Gastroesophageal sphincter (tissue), 4 donors: ENCODE data around the gene SLC30A4. TPM values are rescaled to one million over a fixed set of nuclear protein-coding genes. Genes with fewer than 3 reads are reported as not detected.

Source experiments
- ATAC-seq: fragments of 150-250 bp; one replicate; pipeline ENCODE4 v1.9.1; 2016; ENCODE audit warnings: mild to moderate bottlenecking, moderate library complexity
- H3K27ac ChIP-seq, 4 donors: fragments of 200-600 bp; sonication (generic) in 3 of 4; 1 replicate in 3 of 4; 2 replicates in 1 of 4; pipeline ENCODE4 v1.5.1; 2016 to 2019
- H3K27me3 ChIP-seq: fragments of 200-600 bp; sonication (generic); one replicate; pipeline ENCODE4 v1.5.1; 2019
- H3K36me3 ChIP-seq, 2 donors: fragments of 200-600 bp; sonication (generic); one replicate each; pipeline ENCODE4 v1.5.1; 2019; ENCODE audit warnings: control low read depth in 1 of 2
- H3K4me1 ChIP-seq, 3 donors: fragments of 200-600 bp; sonication (generic); 1 replicate in 2 of 3; 2 replicates in 1 of 3; pipeline ENCODE4 v1.5.1; 2016 to 2019; ENCODE audit warnings: control low read depth in 2 of 3
- H3K4me3 ChIP-seq, 2 donors: fragments of 200-600 bp; sonication (generic); one replicate each; pipeline ENCODE4 v1.5.1; 2019; ENCODE audit warnings: mild to moderate bottlenecking in 1 of 2, moderate library complexity in 1 of 2
- H3K9me3 ChIP-seq, 3 donors: fragments of 200-600 bp; sonication (generic); one replicate each; pipeline ENCODE4 v1.5.1; 2017 to 2019; ENCODE audit warnings: control low read depth in 2 of 3
- EP300 ChIP-seq: sonication (generic); formaldehyde crosslinking; IDR thresholded peaks from one replicate; pipeline ENCODE4 v1.6.1; 2017; ENCODE audit warnings: antibody characterized with exemption, mild to moderate bottlenecking
- POLR2A ChIP-seq, 2 donors: fragments of 450-650 bp; IDR thresholded peaks; one replicate each; pipeline ENCODE4 v1.6.1; 2017; ENCODE audit warnings: antibody characterized with exemption in 2 of 2, mild to moderate bottlenecking in 2 of 2, moderate library complexity in 1 of 2
- POLR2AphosphoS5 ChIP-seq: sonication (generic); formaldehyde crosslinking; IDR thresholded peaks from one replicate; pipeline ENCODE4 v1.6.1; 2017; ENCODE audit warnings: antibody characterized with exemption
- WGBS, 2 donors: methylation state at CpG; one replicate each; pipeline ENCODE4 v1.1.5; 2018; ENCODE audit warnings: low coverage in 1 of 2; 5-methylcytosine and 5-hydroxymethylcytosine counted together
- total RNA-seq, 4 donors: library from RNA; depleted of rRNA; stranded (reverse); fragments of >200 nt; gene quantifications; one replicate each; pipeline ENCODE4 v1.1.0, GENCODE V29; 2016
- TF ChIP-seq, protein P1 (sequence below), 4 experiments: fragments of 200-600 bp in 2 of 4; fragments of 450-650 bp in 2 of 4; sonication (generic) in 1 of 4; IDR thresholded peaks; one replicate each; pipeline ENCODE4 v1.5.1; 2017 to 2019; ENCODE audit warnings: antibody characterized with exemption in 4 of 4, mild to moderate bottlenecking in 2 of 4, moderate library complexity in 2 of 4

SLC30A4 gene
- total RNA-seq, 4 donors from 2014 or later: 9.7 to 14.6 (median 12.2) TPM

GRCh38 chr15:45481135-45481534, 41.4 kb downstream of the SLC30A4 start:
- Histone ChIP-seq H3K27me3 (no peaks in the 10 kb centered on the region), H3K4me3 (no peak overlapping the region), H3K9me3 (no peaks in the 10 kb centered on the region), H3K4me1 (no peaks in the 10 kb centered on the region), H3K27ac (no peak overlapping the region), H3K36me3 (peaks cover 0 to 57% of the 10 kb centered on the region in 2 donors)
- 64 to 74% methylated on average over 1 to 2 of the region's 2 CpGs for WGBS, 2 donors
- no peak for ATAC-seq
- TF ChIP-seq, protein P1, sequence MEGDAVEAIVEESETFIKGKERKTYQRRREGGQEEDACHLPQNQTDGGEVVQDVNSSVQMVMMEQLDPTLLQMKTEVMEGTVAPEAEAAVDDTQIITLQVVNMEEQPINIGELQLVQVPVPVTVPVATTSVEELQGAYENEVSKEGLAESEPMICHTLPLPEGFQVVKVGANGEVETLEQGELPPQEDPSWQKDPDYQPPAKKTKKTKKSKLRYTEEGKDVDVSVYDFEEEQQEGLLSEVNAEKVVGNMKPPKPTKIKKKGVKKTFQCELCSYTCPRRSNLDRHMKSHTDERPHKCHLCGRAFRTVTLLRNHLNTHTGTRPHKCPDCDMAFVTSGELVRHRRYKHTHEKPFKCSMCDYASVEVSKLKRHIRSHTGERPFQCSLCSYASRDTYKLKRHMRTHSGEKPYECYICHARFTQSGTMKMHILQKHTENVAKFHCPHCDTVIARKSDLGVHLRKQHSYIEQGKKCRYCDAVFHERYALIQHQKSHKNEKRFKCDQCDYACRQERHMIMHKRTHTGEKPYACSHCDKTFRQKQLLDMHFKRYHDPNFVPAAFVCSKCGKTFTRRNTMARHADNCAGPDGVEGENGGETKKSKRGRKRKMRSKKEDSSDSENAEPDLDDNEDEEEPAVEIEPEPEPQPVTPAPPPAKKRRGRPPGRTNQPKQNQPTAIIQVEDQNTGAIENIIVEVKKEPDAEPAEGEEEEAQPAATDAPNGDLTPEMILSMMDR (IDR thresholded peaks at IDR 0.05): no peak
- TF ChIP-seq POLR2A (IDR thresholded peaks at IDR 0.05) (no peak), EP300 (no peak), POLR2AphosphoS5 (no peak)

DNA sequence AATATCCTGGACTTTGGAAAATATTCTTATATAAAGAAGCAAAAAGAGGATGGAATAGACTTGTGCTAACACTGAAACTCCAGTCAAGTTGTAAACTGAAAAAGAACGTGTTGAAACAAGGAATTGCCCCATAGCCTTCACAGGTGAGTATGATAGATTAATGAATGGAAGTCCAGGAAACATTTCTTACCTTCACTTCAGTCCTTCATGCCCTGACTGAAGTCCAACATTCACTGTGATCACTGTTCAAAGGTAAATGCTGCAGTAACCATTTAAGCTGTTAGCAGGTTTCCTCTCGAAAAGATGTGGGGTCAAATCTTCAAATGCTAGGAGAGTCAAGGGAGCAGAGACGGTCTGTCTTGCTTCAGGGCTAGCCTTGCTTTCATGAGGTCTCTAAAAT, 46.1 kb downstream of the SLC30A4 start:
- H3K27me3 ChIP-seq: peaks cover under 1% of the 10 kb centered on the region
- H3K4me1 ChIP-seq: no peaks in the 10 kb centered on the region
- no peaks in the 10 kb centered on the region for H3K9me3 ChIP-seq
- TF ChIP-seq POLR2A (IDR thresholded peaks at IDR 0.05) (no peak), EP300 (no peak), POLR2AphosphoS5 (no peak)
- TF ChIP-seq, protein P1 (IDR thresholded peaks at IDR 0.05): no peak
- no peak overlapping the region for H3K27ac ChIP-seq
- H3K4me3 ChIP-seq: no peak overlapping the region
- peaks cover 0 to 23% of the 10 kb centered on the region in 2 donors for H3K36me3 ChIP-seq
- 58 to 75% methylated on average over 3 of the region's 3 CpGs for WGBS, 2 donors
- ATAC-seq: no peak

DNA sequence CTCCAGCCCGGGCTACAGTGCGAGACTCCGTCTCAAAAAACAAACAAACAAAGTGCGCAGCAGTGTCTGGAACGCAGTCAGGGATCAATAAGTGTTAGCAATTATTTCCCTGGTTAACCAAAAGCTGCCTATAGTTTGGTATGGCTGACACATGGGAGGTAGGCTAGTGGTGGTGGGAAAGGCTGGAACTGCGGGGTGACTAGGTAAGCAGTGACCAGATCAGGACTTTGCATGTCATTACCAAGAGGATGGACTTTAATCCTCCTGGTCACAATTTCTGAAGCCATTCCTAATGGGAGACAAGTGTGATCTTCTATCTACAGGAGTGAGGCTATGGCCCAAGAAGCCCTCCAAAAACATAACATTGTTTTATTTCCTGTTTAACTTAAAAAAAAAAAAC, 47.8 kb downstream of the SLC30A4 start:
- H3K27me3 ChIP-seq: peaks cover 16% of the 10 kb centered on the region
- no peaks in the 10 kb centered on the region for H3K9me3 ChIP-seq
- no peak for ATAC-seq
- H3K4me1 ChIP-seq: no peaks in the 10 kb centered on the region
- H3K36me3 ChIP-seq: peaks cover 0 to 10% of the 10 kb centered on the region in 2 donors
- TF ChIP-seq POLR2AphosphoS5 (no peak), POLR2A (IDR thresholded peaks at IDR 0.05) (no peak), EP300 (no peak)
- TF ChIP-seq, protein P1 (IDR thresholded peaks at IDR 0.05): no peak
- WGBS, 2 donors: 93 to 94% methylated on average over 3 to 6 of the region's 6 CpGs
- H3K4me3 ChIP-seq: no peak overlapping the region
- no peak overlapping the region for H3K27ac ChIP-seq

- Histone ChIP-seq H3K9me3 (no peaks in the 10 kb centered on the region), H3K4me1 (no peaks in the 10 kb centered on the region), H3K27ac (no peak overlapping the region), H3K27me3 (peaks cover 24% of the 10 kb centered on the region), H3K36me3 (no peaks in the 10 kb centered on the region), H3K4me3 (no peak overlapping the region)
- ATAC-seq: no peak
- WGBS, 2 donors: 75 to 80% methylated on average over 1 to 2 of the region's 2 CpGs
- no peak for TF ChIP-seq EP300
Observed at GRCh38 chr15:45473068-45473467, 49.5 kb downstream of the SLC30A4 start.

DNA sequence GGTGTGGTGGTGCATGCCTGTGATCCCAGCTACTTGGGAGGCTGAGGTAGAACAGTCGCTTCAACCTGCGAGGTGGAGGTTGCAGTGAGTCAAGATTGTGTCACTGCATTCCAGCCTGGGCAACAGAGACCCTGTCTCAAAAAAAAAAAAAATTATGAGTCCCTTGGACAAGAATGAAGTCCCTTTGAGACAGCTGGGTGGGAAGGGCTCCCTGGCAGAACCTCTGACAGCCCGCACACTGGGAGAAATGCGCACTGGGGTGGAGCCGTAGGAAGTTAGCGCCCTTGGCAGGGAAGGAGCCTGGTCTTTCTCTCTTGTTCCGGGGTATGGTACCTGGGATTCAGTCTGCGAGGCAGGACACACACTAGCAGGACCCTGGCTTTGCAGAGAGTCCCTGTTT, 51.4 kb downstream of the SLC30A4 start:
- WGBS, 2 donors: 61 to 84% methylated on average over 3 to 8 of the region's 8 CpGs
- Histone ChIP-seq H3K9me3 (no peaks in the 10 kb centered on the region), H3K36me3 (no peaks in the 10 kb centered on the region), H3K4me1 (no peaks in the 10 kb centered on the region), H3K4me3 (no peak overlapping the region), H3K27ac (no peak overlapping the region), H3K27me3 (peaks cover 24% of the 10 kb centered on the region)
- no peak for TF ChIP-seq POLR2A (IDR thresholded peaks at IDR 0.05)
- TF ChIP-seq, protein P1 (IDR thresholded peaks at IDR 0.05): no peak
- no peak for TF ChIP-seq EP300
- TF ChIP-seq POLR2AphosphoS5: no peak
- ATAC-seq: no peak
